CD4-positive, alpha-beta T cell treated with Interferon alpha-2 for 1 hour (primary cell): ENCODE data around the gene MAPKAP1.

Source experiments
- DNase-seq, 2 donors: peaks; one replicate each; pipeline ENCODE4 v3.0.0-alpha.2; 2020 to 2022

MAPKAP1 gene

DNA sequence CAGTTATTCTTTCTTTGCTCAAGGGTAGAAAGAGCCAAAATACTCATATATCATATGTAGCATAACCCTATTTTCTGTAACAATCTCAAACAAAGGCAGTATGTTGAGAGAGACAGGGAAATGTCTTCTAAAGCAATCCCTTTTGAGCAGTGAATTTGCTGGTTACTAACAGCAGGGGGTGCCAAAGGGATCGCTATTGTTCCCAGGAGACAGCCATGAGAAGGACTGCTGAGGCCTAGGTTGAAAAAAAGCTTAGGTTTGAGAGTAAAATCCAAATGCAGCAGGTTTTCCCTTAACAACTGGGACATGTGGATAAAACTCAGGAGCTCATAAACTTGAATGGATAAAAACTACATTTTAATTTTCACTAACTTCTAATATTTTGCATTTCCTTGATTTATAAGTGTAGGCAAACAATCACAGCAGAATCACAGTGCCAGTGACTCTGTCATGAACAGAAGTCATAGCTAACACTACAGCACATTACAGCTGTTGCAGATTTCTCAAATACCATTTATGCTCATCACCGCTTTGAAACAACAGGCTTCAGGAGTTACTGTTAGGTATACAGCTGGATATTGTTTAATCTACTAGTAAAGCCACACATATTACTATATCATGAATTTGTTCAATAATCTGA lies 148.4 kb downstream of the MAPKAP1 start:
- peak; percentile 60 to 70 for DNase-seq

DNA sequence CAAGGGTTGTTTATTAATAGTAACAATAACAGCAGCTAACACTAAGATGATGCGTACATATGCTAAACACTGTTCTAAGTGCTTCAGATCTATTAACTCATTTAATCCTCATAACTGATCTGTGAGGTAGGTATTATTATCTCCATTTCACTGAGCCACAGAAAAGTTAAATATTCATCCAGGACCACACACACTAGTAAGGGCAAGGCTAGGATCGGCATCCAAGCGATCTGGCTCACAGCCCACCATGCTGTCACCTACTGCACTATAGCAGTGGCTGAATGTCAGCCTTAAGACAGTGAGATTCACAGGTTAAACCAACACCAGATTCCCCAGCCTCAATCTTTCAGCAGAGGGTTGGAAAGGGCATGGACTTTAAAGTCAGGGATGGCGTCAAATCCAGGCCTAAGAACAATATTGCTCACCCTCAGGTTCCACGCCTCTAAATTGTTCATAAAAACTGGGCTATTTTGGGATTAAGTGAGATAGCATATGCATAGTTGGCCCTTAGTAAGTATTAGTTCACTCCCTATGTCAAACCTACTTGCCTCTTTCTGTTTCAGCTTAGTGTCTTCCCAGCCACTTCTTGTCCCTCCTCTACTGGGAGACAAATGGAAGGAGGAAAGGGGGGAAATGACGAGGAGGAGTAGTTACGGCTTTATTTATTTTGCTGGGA lies 150.8 kb downstream of the MAPKAP1 start:
- no peak for DNase-seq

DNA sequence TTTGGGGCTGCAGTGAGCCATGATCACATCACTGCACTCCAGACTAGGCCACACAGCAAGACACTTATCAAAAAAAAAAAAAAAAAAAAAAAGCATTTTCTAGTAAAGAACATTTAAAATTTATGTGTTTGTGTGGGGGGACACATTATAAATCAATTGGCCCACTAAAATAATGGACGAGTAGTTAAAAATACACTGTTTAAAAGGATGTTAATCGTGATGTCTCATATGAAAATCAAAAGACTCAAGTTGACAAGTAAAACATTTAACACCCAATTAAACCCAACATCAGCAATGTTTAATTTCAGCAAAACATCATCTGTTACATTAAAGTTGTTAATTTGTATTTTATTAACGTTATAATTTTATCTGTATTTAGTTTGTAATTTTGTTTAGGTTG lies 152.3 kb downstream of the MAPKAP1 start:
- no peak for DNase-seq

DNA sequence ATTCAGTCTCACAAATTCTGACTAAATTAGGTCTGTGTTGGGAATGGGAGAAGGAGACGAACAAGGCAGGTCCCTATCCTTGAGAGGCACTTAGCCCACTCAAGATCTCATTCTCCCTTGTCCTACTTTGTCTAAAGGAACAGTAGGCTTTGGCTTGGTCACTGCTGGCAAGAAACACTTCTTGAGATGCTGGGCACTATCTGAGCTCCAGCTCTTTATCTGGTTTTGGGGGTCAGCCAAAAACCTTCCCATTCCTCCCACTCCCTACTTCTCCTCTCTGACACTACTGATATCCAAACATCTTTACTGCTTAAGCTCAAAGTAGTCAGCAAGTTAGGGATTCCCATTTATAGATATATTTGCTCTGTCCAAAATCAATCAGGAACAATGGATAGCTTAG lies 155.2 kb downstream of the MAPKAP1 start:
- DNase-seq, result no peak

DNA sequence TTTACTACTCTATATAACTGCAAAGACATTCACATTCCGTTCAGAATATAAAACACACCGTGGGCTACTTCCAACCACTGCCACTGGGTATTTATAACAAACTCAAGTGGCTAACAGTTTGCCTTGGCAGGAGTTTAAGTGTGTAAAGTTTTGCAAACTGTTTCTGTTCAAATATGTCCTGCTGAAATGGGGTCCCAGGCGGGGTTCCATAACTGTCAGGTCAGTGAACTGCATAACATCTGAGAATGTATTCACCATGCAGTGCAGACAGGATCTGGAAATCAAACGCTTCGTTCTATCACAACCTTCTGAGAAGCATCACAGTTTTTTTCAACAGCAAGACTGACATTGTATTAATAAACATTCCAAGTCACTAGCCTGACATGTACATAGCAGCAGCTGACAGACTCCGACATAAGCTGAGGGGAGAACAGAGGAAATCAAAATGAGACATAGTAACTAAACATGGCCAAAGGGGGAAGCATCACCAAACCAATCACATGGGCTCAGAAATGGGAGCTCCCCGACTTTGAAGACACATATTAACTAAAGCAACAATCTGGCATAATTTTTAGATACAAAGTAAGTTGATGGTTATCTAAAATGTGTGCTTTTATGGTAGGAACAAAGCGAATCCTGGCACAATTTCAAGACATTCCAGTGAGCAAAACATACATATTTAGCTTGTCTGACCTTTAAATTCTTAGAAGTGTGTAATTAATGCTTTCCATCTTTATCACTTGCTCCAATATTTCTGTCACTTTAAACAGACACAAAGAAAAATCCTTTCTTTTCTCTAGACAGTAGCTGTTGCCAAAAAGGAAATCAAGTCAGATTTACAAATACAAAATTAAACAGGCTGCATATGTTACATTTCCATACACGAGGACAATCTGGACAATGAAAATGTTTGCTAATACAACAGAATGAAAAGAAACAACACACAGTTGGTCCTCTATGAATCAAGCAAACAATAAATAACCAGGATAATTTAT lies 156.8 kb downstream of the MAPKAP1 start:
- DNase-seq, result no peak

DNA sequence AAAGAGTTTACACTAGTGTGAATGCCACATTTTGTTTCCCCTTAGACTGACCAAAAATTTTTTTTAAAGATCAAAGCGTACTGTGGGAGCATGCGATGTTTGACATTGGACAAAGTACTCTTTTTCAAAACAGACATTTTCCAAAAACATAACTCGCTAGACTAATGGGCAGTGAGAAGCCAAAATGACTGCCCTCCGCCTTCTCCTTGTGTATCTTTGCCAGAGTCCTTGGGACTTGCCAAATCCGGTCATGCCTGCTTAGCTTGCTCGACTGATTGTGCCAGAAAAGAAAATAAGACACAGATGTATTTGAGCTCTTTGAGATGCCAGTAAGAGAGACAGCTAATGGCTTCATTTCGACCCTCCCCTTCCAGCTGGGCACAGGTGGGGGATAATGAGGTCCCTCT lies 157.5 kb downstream of the MAPKAP1 start:
- DNase-seq, result no peak

DNA sequence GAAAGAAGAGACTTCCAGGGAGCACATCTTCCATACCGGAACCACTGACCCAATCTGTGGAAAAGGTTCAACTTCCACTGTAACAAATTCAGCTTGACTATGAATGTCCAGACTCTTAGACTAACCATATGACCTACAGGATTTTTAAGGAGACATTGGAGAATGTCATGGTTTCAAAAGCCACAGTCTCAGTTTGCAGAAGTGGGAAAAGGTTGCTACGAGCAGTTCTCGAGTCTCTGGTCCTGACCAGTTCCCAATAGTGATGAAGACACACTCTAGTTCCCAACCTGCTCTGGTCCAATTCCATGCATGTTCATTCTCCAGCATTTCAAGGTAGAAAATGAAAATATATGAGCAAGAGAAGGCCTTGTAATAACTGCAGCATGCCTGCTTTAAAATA lies 158.0 kb downstream of the MAPKAP1 start:
- DNase-seq, result no peak

DNA sequence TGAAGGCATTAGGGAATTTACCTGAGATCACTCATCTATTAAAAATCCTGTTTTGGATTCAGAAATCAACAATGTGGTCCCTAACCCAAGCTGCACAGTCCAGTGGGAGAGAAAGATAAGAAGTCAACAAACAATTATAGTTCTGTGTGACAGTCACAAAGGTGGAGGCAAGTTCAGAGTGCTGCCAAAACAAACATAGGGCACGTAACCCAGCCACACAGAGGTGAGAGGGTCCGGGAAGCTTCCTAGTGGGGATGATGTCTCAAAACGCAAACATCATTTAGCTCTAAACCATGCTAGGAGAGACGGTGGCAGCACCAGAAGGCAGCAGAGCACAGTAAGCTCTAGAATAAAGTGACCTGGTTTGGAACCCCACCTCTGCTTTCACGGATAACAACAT lies 158.9 kb downstream of the MAPKAP1 start:
- no peak for DNase-seq

DNA sequence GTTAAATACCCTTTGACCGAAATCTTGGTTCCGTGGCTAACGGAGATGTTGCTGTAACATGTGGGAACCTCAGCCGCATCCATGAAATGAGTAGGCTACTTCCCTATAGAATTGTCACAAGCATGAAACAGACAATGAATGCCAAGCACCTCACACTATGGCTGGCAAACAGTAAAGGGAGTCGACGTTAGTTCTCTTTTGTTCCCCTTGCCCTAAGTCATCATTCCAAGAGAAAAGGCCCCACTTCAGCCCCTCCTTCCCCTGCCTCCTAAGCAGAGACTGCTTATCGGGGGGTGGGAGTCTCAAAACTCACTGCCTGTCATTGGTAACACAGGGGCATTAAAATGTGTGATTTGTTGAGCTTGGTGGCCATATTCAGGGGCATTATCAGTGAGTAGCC lies 159.6 kb downstream of the MAPKAP1 start:
- no peak for DNase-seq

DNA sequence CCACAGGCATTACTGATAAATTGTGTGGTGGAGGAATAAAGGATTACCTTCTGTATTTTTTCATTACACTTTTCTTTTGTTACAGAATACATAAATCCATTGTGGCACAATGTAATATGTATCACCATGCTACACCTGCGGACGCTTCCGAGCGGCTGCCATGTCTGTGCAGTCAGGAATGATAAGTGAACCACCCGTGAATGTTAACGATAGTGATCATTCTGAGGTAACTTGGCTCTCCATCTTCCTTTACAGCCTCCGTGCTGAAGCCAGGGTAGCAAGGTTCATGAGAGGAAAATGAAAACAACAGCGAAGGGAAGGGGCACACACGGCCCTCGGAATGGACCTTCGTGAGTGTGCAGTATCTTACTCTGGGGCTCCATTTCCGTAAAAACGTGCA lies 161.2 kb downstream of the MAPKAP1 start:
- no peak for DNase-seq

DNA sequence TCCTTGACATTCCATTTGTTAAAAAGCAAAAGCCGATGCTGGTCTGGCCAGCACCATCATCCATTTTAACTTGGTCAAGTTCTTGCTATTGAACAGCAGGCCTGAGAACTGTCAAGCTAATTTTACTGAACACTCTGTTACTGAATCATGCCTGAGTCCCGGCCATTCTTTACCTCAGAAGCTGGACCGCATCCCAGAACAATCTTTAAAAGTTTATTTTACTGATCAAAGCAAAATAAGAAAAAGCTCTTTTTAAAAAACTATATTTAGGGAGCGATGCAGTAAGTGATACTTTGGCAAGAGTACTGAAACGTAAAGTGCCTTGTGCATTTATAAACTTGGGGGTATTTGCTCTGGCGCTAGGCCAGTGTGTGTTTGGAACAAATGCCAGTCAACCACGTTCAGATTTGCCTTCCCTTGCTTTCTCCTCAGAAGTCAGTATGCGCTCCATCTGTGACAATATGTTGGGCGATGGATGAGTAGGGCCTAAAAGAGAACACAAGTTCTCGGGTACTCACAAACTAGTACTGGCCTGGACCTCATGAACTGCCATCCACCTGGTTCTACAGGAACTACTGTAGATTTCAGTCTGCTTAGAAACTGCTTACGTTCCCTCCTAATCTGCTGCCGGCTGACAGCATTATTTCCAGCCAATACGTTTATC lies 161.9 kb downstream of the MAPKAP1 start:
- no peak for DNase-seq

DNA sequence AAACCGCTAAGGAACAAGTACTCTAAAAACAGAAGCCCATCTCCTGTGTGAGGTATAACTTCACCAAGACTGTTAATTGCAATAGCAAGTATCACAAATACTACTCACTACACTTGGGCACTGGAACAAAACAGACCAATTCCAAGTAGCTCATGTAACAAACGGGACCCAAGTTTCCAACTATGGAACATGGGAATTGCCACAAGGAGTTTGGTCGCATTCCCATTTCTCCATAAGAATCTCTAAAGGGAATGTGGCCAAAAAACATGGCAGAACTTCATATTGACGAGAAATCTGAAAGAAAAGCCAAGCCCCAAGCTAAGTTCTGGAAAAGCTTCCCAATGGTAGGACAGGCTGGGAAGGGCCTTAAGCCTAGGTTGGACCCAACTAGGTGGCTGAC lies 162.5 kb downstream of the MAPKAP1 start:
- no peak for DNase-seq

DNA sequence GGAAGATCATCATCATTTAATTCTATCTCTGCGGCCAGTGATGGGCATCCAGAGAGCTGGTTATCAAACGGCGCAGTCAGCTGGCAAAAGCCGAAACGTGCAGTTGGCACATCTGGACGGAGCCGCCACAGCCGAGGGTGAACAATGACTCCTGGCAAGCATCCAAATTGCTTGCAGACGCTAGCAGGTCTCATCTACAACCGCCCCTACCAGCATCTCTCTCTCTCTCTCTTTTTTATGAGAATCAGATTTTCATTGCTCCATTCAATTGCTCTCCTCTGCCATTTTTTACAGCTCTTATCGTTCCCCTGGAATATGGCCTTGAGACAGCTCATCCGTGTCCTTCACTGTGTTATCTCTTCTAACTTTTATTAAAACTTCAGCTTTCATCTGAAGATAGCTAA lies 165.2 kb downstream of the MAPKAP1 start:
- no peak for DNase-seq

DNA sequence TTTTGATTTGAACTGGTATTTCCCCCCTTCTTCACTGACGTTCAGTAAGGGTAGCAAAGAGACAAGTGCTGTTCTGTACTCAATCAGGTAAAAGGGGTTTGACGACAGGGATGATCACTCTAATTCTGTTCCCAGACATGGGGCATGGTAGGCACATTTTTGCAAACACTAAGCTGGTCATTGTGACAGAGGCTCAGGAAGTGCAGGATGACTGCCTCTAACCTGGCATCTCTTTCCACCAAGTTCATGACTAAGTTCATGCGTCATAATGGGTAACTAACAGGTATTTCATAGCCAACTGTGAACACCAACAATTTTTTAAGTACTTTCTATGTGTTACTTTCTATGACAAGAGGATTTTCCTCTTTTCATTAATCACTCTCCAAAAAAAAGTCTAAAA lies 166.5 kb downstream of the MAPKAP1 start:
- DNase-seq, result no peak

DNA sequence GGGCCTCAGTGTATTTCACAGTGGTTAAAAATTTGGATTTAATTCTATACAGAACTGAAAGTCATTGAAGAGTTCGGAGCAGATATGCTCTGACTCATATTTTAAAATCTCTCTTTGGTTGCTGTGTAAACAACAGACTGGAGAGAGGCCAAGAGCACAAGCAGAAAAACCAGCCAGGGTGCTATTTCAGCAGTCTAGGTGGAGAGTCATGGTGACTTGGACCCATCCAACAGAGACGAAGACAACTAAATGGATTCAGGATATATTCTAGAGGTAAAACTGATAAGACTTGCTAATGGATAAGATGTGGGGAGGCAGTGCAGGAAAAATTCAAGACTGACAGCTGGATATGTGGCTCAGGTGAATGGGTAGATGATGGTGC lies 168.9 kb downstream of the MAPKAP1 start:
- no peak for DNase-seq

DNA sequence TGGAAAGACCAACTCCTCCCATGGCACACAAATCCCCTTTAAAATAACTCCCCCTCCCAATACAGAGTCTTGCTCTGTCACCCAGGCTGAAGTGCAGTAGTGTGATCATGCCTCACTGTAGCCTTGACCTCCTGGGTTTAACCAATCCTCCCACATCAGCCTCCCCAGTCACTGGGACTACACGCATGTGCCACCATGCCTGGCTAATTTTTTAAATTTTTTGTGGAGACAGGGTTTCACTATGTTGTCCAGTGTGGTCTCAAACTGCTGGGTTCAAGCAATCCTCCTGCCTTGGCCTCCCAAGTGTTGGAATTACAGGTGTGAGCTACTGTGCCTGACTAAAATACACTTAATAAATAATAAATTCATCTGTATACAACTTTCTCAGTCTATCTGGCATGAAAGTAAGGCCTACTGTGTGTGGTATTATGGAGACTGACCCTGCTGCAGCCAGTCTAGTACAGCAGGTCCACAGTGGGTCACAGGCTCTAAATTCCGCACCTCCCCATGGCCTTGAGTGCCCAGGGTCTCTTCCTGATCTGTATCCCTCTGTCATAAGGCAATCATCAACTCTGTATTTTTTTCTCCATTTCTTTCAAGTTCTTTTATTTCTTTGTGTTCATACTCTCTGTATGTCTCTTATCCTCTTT lies 169.4 kb downstream of the MAPKAP1 start:
- no peak for DNase-seq

DNA sequence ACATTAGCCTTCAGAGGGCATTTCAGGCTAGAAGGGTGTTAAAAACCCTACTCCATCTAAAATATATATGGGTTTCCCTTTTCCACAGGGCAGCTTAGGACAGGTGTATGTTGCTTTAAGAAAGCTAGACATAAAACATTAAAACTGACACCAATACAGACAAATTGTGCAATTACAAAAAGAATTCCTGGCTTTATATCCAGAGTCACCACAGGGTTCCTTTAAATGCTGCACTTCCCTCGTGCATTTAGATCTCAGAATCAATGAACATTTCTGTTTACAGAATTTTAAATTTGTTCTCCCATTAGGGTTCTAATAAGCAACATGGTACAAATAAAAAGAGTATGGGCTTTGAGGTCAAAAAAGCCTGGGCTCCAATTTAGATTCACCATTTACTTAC lies 170.2 kb downstream of the MAPKAP1 start:
- no peak for DNase-seq

DNA sequence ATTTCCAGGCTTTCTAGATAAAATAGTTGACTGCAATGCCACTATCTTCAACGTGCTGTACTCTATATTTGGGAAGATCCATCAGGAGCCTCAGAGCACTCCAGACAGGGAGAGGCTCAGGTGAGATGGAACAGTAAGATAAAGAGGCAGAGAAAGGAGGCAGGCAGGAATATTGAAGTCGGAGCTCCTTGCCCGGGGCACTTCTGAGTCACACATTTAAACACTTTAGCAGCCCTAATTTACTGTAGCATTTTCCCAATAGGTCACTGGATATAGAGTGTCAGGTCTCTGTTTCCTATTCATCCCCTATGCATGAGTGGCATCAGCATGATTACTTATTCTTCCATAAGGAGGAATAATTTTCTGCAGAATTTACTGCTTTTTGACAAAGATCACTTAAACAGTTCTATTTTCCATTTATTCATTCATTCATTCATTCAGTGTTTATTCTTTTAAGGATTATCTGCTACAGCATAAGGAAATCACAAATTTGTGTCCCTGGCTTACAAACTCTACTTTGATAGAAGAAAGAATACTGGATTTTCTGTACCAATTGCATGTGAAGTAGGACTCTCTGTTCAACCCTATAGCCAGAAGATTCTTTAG lies 170.7 kb downstream of the MAPKAP1 start:
- DNase-seq, result no peak

DNA sequence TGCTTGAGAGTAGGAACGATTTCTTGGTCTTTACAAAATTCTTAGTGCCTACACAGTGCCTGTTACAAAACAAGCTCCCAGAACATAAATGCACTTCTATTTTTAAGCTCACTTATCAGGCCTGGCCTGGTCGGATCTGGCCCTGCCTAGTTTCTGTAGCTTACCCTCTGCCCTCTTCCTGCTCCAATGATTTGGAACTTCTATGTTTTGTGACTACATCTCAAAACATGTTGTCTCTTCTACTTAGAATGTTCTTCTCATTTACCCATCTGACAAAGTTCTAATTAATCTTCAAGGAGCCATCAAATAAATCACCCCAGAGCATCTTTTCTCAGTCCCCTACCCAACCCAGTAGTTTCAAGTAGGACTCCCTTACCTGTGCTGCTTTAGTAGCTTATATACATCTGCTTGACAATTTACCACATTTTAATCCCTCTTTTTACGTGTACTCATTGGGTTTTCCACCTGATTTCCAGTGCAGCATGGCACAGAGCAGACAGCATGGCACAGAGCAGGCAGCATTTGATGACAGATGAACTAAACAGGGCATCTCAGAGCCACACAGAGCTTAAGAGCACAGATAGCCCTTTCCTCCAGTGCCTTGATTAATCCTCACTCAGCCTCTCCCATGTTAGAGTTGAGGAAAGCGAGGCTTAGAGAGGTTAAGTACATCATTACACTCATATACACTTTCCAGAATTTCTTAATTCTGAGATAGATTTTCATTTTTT lies 171.9 kb downstream of the MAPKAP1 start:
- no peak for DNase-seq

DNA sequence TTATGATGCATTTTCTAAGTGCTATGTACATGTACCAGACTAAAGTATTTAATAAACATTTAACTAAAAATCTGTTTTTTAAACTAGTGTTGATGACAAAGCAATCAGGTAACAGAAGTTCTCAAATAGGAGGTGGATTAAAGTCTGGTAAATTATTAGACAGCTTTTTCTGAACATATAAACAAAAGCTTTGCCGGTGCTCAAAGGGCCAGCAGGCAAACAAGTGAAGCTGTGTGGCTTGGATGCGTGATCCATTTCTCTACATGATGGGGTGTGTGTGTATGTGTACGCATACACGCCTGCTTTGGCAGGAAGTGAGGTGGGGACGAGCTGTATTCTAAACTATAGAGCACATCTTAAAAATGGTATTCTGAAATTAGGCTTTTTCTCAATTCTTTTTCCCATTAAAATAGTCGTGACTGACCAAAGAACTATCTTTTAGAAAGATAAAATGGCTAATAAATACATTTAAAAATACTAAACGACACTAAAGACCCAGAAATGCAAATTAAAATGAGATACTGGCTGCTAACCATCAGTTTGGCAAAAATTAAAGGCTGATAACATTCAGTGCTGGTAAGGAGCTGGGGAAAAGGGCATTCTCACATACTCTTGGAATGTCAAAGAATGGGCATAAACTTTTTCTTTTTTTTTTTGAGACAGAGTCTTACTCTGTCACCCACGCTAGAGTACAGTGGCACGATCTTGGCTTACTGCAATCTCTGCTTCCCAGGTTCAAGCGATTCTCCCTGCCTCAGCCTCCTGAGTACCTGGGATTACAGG lies 174.0 kb downstream of the MAPKAP1 start:
- DNase-seq, result no peak

DNA sequence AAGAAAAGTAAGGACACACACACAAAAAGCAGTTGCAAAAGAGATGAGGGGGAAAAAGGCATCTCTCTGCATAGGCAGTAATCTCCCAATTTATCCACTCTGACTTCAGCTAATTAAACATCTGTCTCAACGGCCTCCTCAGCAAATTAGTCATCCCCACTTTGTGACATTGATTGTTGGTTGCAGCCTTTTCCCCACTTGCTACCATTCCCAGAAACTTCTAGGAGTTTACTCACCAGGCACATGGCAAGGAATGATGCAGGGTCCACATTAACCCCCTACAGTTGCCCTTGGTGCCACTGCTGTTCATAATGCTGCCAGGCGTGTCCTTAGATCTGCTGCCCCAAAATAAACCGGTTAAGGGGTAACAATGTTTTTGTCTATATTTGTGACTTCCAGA lies 174.6 kb downstream of the MAPKAP1 start:
- no peak for DNase-seq
